ENCODE data around the gene CCR6.

GRCh38 chr6:167106406-167106805, 16.5 kb upstream of the CCR6 start:
- TF ChIP-seq CTCF (IDR thresholded peaks at IDR 0.05): no peak
- no peak for TF ChIP-seq POLR2A (IDR thresholded peaks at IDR 0.05)
